ENCODE results near the gene TMCO5A. TPM values are rescaled to one million over a fixed set of nuclear protein-coding genes. Genes with fewer than 3 reads are reported as not detected.

The TMCO5A gene
- total RNA-seq, 1 donor from 2014 or later, result not detected

- H3K4me3 ChIP-seq (ENCODE audit: low read depth, low read length), result no peak overlapping the region
- DNase-seq (ENCODE audit: low read depth), result no peak
- TF ChIP-seq CTCF (conservative IDR thresholded peaks at IDR 0.05; ENCODE audit: low read depth, low read length), result no peak
Observed at GRCh38 chr15:37900326-37901221, 33.9 kb upstream of the TMCO5A start.

- TF ChIP-seq CTCF (conservative IDR thresholded peaks at IDR 0.05; ENCODE audit: low read depth, low read length), result no peak
- no peak overlapping the region for H3K4me3 ChIP-seq (ENCODE audit: low read depth, low read length)
- no peak for DNase-seq (ENCODE audit: low read depth)
Observed at GRCh38 chr15:37902126-37902525, 32.3 kb upstream of the TMCO5A start.

GRCh38 chr15:37903919-37904625 lies 30.4 kb upstream of the TMCO5A start:
- H3K4me3 ChIP-seq (ENCODE audit: low read depth, low read length), result no peak overlapping the region
- TF ChIP-seq CTCF (conservative IDR thresholded peaks at IDR 0.05; ENCODE audit: low read depth, low read length), result no peak
- DNase-seq (ENCODE audit: low read depth), result no peak

GRCh38 chr15:37907136-37907535 lies 27.3 kb upstream of the TMCO5A start:
- TF ChIP-seq CTCF (conservative IDR thresholded peaks at IDR 0.05; ENCODE audit: low read depth, low read length), result no peak
- no peak overlapping the region for H3K4me3 ChIP-seq (ENCODE audit: low read depth, low read length)
- DNase-seq (ENCODE audit: low read depth), result no peak

- no peak overlapping the region for H3K4me3 ChIP-seq (ENCODE audit: low read depth, low read length)
- no peak for DNase-seq (ENCODE audit: low read depth)
- no peak for TF ChIP-seq CTCF (conservative IDR thresholded peaks at IDR 0.05; ENCODE audit: low read depth, low read length)
Observed at GRCh38 chr15:37921527-37922385, 12.7 kb upstream of the TMCO5A start.

GRCh38 chr15:37926136-37926535 lies 8.3 kb upstream of the TMCO5A start:
- no peak overlapping the region for H3K4me3 ChIP-seq (ENCODE audit: low read depth, low read length)
- DNase-seq (ENCODE audit: low read depth), result no peak
- TF ChIP-seq CTCF (conservative IDR thresholded peaks at IDR 0.05; ENCODE audit: low read depth, low read length), result no peak

Measured in epithelial cell of proximal tubule (primary cell).